GM12892 (cell line): ENCODE data around the gene RFNG.

Source experiments
- POLR2A ChIP-seq: IDR thresholded peaks from 2 replicates; pipeline ENCODE4 v1.6.1; 2011; ENCODE audit warnings: low read depth, low read length, control low read depth
- POLR2AphosphoS5 ChIP-seq: IDR thresholded peaks from 2 replicates; pipeline ENCODE4 v1.6.1; 2011; ENCODE audit warnings: low read depth, low read length, control low read depth
- TAF1 ChIP-seq: IDR thresholded peaks from 2 replicates; pipeline ENCODE4 v1.6.1; 2011; ENCODE audit warnings: low read depth, mild to moderate bottlenecking, control low read depth, low read length, borderline replicate concordance

- TF ChIP-seq POLR2A (no peak), POLR2AphosphoS5 (no peak), TAF1 (no peak)
Measured at GRCh38 chr17:82030470-82031302, 20.9 kb downstream of the RFNG start.
